HT-29 (cell line): ENCODE data around the gene C13orf46. TPM values are rescaled to one million over a fixed set of nuclear protein-coding genes. Genes with fewer than 3 reads are reported as not detected.
"Not testable (repeated sequence)": the region's sequence is repeated elsewhere in the genome, so short reads cannot be mapped to it uniquely, and the experiment has no call there.

Source experiments
- DNase-seq: peaks from one replicate; pipeline ENCODE4 v3.0.0-alpha.2; 2015; ENCODE audit warnings: low spot score
- total RNA-seq: library from RNA; depleted of rRNA; stranded (reverse); fragments of >200 nt; shearing (Covaris generic); gene quantifications from 2 replicates; pipeline ENCODE4 v1.2.3, GENCODE V29; 2014

Gene C13orf46
- total RNA-seq, 1 experiment from 2014 or later = 0.38 TPM

GRCh38 chr13:113924184-113924901 is 49.5 kb downstream of the C13orf46 start:
- no peak for DNase-seq

GRCh38 chr13:113923376-113924063 is 50.4 kb downstream of the C13orf46 start:
- DNase-seq = no peak

- DNase-seq = no peak
Measured at GRCh38 chr13:113922412-113923118, 51.3 kb downstream of the C13orf46 start.

GRCh38 chr13:113921763-113922162 is 52.1 kb downstream of the C13orf46 start:
- DNase-seq = no peak

GRCh38 chr13:113920606-113921286 is 53.1 kb downstream of the C13orf46 start:
- no peak for DNase-seq

GRCh38 chr13:113919761-113920559 is 53.9 kb downstream of the C13orf46 start:
- no peak for DNase-seq

- no peak for DNase-seq
Measured at GRCh38 chr13:113918981-113919701, 54.7 kb downstream of the C13orf46 start.

- DNase-seq = no peak
Measured at GRCh38 chr13:113918580-113918979, 55.3 kb downstream of the C13orf46 start.

GRCh38 chr13:113917594-113918371 is 56.1 kb downstream of the C13orf46 start:
- DNase-seq = no peak

GRCh38 chr13:113917096-113917495 is 56.8 kb downstream of the C13orf46 start:
- no peak for DNase-seq

- DNase-seq = no peak
Measured at GRCh38 chr13:113916330-113916815, 57.5 kb downstream of the C13orf46 start.

GRCh38 chr13:113915786-113916329 is 58.0 kb downstream of the C13orf46 start:
- DNase-seq = no peak

GRCh38 chr13:113915012-113915763 is 58.7 kb downstream of the C13orf46 start:
- no peak for DNase-seq

GRCh38 chr13:113914333-113915011 is 59.4 kb downstream of the C13orf46 start:
- DNase-seq = no peak

- DNase-seq = not testable (repeated sequence)
Measured at GRCh38 chr13:113913838-113914237, 60.0 kb downstream of the C13orf46 start.

GRCh38 chr13:113913408-113913807 is 60.5 kb downstream of the C13orf46 start:
- DNase-seq = not testable (repeated sequence)

GRCh38 chr13:113912596-113912995 is 61.3 kb downstream of the C13orf46 start:
- no peak for DNase-seq
